Kidney tubule cell (primary cell): ENCODE results near the gene BLVRB.
A peak's percentile ranks its signal among the peaks of the same experiment; 100 is the strongest.
"Not testable (repeated sequence)": the region's sequence is repeated elsewhere in the genome, so short reads cannot be mapped to it uniquely, and the experiment has no call there.

ENCODE experiments used
- DNase-seq: peaks from one replicate; pipeline ENCODE4 v3.0.0-alpha.2; 2018; ENCODE audit warnings: low spot score

BLVRB gene

DNA sequence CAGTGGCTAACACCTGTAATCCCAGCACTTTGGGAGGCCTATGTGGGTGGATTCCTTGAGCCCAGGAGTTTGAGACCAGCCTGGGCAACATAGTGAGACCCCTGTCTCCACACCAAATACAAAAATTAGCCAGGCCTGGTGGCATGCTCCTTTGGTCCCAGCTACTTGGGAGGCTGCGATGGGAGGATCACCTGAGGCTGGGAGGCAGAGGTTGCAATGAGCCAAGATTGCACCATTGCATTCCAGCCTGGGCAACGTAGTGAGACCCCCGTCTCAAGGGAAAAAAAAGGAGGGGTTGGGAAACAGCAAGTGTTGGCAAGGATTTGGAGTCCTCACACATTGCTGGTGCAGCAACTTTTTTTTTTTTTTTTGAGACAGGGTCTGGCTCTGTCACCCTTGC lies 20.5 kb upstream of the BLVRB start:
- no peak for DNase-seq

DNA sequence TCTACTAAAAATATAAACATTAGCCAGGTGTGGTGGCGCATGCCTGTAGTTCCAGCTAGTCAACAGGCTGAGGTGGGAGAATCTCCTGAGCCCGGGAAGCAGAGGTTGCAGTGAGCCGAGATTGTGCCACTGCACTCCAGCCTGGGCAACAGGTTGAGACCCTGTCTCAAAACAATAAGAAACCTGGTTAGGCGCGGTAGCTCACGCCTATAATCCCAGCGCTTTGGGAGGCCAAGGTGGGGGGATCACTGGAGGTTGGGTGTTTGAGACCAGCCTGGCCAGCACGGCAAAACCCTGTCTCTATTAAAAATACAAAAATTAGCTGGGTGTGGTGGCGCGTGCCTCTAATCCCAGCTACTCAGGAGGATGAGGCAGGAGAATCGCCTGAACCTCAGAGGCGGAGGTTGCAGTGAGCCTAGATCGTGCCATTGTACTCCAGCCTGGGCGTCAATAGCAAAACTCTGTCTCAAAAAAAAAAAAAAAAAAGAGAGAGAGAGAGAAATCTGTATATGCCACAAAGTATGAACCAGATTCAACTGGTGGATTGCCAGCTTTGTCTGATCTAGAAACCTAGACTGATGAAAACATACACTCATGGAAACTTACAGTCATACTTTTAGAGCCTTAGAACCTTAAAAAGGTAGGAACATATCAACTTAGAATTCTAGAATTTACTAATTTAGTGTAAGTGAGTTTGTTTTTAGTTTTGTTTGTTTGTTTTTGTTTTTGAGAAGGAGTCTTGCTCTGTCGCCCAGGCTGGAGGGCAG lies 10.5 kb upstream of the BLVRB start:
- DNase-seq, result not testable (repeated sequence)

DNA sequence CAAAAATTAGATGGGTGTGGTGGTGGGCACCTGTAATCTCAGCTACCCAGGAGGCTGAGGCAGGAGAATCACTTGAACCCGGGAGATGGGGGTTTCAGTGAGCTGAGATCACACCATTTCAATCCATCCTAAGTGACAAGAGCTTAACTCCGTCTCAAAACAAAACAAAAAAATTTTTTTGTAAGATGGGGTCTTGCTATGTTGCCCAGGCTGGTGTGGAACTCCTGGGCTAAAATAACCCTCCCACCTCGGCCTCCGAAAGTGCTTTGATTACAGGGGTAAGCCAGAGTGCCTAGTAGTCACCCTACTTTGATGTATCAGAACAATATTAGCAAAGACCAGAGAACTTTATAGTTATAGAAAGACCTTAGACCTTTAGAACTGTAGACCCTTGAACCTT lies 9.2 kb upstream of the BLVRB start:
- DNase-seq, result no peak

DNA sequence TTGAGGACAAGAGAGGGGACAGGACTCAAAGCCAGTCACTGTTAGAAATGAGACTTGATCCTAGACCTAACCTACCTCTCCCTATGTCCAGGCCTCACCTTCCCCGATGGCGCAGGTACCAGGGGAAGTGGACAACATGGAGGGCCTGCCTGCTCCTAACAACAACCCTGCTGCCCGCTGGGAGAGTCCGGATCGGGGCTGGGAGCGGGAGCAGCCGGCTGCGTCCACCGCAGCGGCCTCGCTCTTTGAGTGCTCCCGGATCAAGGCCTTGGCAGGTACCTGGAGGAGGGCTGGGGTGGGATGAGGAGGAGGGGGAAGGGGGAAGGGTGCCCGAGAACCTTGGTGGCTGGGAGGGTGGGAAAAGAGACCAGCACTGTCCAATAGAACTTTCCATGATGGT lies 7.0 kb upstream of the BLVRB start:
- DNase-seq, result no peak

DNA sequence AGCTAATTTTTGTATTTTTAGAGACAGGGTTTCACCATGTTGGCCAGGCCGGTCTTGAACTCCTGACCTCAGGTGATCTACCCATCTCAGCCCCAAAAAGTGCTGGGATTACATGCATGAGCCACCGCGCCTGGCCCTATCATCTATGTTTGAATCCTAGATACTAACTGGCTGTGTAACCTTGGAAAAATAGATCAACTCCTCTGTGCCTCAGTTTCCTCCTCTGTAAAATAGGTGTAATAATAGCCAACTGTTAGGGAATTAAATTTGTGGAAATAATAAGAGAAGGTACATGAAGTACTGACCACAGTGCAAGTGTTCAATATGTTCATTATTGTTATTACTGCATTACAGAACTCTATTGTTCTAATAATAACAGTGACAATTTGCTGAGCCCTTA lies 5.6 kb upstream of the BLVRB start:
- DNase-seq, result no peak

DNA sequence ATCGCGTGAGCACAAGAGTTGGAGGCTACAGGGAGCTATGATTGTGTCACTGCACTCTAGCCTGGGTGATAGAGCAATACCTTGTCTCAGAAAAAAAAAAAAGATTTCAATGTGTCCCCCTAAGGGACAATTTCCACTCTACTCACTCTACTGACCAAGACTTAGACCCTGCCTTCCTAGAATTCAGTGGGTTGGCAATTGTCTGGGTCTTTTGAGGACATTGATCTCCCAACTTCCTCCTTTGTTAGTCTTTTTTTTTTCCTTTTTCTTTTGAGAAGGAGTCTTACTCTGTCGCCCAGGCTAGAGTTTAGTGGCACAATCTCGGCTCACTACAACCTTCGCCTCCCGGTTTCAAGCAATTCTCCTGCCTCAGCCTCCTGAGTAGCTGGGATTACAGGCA lies 3.5 kb upstream of the BLVRB start:
- no peak for DNase-seq

DNA sequence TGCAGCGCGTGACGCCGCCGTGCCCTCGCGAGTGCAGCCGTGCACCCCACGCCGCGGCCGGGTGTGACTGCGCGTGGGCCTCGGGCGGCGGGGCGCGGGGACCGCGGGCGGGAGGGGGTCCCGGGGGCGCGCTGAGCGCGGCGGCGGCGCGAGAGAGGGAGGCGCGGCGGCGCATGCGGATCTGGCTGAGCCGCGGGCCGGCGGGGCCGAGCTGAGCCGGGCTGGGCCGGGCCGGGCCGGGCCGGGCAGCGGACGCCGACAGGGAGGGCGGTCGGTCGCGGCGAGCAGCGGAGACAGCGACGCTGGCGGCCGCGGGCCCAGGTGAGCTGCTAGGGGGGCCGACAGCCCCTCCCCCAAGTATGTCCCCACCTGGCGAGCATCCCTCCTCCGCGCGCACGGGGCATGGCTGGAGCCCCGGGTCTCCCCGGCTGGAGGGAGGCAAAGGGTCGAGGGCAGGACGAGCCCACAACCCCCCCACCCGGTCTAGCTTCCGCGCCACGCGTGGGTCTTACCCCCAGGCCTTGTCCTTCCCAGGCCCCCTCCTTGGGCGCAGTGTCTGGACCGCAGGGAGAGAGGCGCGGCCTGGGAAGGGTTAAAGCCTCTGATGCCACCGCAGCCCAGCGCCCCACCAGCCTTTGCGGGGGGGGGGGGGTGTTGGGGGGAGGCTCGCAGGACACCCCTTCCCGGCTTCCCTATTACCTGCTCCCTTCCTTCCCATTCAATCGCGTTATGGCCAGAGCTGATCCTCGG lies 1.6 kb upstream of the BLVRB start, which contains the start of gene SPTBN4:
Gene SPTBN4, plus strand, starts transcription at position 17 of the 750 bp plus-strand sequence. CDS start 5,621 bp downstream, outside the sequence.
- no peak for DNase-seq

DNA sequence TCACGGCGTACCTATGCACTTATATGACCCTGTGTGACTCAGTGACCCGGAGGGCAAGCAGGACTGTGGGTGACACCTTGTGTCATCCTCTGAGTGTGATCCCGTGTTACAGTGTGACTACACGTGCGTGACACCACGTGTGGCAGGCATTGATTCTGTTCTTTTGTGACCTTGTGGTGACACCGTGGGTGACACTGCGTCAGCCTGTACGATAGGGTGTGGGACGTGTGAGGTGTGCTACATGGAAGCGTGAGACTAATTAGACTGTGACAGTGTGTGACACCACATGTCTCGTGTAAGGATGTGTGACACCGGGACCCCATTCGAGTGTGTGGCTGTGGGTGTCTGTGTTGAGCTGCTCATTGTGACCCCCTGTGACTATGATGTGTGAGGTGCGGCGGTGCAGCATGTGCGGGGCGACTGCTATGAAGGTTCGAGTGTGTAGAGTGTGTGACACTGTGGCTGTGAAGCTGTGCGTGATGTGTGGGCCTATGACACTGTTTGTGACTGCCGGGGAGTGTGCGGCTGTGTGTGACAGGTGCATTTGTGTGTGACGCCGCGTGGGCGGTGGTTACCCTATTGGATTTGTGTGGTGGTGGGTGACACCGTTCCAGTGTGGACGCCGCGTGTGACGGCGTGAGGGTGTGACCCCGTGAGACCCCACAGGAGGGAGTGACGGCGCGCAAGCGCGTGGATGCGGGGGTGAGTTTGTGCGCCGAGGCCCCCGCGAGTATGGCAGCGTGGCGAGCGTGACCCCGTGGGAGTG lies 857 bp upstream of the BLVRB start:
- no peak for DNase-seq

DNA sequence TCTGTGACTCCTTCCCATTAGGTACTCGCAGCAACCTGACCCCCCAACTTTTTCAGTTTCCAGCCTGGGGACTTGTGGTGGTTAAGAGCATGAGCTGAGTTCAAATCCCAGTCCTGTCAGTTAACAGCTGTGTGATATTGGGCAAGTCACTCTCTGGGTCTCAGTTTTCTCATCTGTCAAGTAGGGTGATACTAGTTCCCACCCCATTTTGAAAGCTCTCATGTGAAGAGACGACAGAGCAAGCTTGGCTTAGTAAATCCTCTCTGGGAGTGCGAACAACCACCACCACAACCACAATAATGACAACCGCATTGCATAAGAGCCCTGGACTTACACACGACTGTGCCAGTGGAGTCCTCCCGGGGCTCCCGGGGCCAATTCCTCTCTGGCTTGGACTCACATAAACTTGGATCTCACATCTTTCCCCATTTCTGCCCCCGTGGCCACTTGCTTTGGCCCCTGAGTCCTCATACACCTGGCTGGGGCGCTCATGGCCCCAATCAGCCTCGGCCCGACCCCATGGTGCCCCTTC lies 454 bp downstream of the BLVRB start:
- DNase-seq, result peak; percentile 68

DNA sequence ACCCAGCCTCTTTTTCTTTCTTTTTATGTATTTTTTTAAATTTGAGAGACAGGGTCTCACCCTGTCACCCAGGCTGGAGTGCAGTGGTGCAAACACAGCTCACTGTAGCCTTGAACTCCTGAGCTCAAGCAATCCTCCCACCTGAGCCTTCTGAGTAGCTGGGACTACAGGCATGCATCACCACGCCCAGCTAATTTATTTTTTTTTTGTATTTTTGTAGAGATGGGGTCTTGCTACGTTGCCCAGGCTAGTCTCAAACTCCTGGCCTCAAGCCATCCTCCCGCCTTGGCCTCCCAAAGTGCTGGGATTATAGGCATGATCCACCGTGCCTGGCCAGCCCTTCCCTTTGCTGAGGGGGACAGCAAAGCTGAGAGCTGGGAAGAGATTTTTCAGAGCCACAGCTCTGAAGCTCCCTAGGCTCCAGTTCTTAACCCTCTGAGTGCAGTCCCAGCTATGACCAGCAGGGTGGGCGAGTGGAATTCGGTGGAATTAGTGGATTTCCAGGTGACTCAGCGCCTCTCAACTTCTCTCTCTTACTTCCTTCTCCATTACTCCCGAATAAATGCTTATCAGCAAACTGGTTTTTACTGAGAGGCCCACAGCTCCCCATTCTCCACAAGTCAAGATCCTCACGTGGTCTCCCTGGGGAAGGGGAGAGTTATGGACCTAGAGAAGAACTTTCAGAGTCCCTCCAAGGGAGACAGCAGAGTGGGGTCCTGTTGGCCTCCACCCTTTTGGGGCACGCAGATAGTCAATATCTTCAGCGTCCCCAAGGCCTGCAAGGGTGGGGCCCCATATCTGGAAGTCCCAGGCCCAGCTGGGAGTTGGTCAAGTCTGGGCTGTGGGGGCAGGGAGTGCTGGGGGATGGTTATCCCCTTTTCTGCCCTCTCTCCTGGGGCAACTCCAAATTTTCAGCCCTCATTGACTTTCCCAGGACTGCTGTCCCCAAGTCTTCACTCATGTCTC lies 1.2 kb downstream of the BLVRB start:
- peak; percentile 89 for DNase-seq

DNA sequence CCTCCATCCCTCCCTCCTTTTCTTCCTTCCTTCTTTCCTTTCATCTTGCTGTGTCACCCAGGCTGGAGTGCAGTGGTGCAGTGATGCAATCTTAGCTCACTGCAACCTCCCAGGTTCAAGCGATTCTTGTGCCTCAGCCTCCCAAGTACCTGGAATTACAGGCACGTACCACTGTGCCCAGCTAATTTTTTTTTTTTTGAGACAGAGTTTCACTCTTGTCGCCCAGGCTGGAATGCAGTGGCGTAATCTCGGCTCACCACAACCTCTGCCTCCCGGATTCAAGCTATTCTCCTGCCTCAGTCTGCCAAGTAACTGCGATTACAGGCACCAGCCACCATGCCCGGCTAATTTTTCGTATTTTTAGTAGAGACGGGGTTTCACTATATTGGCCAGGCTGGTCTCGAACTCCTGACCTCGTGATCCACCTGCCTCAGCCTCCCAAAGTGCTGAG lies 1.9 kb downstream of the BLVRB start:
- peak; percentile 63 for DNase-seq

DNA sequence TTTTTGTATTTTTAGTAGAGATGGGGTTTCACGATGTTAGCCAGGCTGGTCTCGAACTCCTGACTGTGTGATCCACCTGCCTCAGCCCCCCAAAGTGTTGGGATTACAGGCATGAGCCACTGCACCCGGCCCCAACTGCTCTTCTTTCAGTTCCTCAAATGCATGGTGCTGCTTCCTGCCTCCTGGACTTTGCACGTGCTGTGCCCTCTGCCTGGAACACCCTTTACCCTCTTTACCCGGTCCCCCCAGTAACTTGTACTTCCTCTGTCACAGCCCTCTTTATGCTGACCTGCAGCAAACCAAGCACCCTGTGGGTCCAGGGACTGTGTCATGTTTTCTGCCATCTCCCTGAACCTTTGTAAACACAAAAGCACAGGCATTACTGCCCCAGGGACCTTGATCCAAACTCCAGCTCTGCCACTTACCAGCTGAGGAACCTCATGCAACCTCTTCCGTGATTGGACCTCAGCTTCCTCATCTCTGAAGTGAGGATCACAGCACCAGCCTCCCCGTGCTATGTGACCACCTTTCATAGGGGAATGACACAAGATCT lies 3.8 kb downstream of the BLVRB start:
- no peak for DNase-seq

DNA sequence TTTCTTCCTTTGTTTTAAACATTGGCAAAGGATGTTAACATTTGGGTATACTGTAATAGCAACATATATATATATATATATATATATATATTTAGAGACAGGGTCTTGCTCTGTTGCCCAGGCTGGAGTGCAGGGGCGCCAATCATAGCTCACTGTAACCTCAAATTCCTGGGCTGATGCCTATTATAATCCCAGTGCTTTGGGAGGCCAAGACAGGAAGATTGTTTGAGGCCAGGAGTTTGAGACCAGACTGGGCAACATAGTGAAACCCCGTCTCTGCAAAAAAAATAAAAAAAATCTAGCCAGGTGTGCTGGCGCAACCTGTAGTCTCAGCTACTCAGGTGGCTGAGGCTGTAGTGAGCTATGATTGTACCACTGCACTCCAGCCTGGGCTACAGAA lies 5.4 kb downstream of the BLVRB start:
- DNase-seq, result no peak

DNA sequence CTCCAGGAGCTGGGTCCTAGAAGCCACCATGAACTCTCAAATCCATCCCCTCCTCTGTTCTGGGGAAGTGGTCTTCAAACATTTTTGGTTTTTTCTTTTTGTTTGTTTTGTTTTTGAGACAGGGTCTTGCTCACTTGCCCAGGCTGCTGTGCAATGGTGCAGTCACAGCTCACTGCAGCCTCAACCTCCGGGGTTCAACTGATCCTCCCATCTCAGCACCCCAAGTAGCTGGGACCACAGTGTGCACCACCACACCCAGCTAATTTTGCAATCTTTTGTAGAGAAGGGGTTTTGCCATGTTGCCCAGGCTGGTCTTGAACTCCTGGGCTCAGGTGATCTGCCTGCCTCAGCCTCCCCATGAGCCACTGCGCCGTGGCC lies 7.0 kb downstream of the BLVRB start:
- DNase-seq, result no peak

DNA sequence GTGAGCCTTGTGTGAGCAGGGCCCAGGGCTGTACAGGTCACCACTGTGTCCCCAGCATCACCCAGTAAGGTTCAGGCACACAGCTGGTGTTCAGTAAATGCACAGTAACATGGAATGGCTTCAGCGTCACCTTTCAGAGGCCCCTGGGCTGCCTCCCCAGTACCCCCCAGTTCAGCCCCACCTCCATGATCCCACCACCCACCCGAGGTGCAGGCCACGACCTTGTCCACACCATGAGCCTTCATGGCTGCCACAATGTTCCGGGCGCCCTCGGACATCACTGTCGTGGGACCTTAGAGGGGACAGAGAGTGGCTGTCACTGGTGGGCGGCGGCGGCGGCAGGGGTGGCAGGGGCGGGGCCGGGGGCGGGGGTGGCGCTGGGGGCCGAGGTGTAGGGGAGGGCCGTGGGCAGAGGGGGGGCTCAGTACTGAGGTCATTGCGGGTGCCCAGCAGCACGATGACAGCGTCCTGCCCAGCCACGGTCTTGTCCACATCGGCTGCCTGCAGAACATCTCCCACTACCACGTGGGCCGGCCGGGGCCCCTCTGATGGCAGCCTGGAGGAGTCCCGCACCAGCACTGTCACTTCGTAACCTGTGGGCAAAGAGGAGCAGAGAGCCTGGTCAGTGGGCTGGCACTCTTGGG lies 7.5 kb downstream of the BLVRB start:
- DNase-seq, result no peak

DNA sequence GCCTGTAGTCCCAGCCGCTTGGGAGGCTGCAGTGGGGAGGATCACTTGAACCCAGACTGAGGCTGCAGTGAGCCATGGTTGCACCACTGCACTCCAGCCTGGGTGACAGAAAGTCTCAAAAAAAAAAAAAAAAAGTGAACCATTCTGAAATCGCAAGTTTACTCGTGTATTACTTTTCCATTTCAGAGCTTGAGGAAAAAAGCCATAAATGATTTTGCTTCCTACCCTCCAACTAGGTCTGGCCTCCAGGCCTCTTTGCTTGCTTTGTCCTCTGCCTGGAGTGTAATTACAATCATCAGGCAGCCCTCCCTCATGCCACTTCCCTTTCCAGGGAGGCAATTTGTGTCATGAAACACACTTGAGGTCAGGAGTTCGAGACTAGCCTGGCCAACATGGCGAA lies 8.5 kb downstream of the BLVRB start:
- DNase-seq, result no peak

DNA sequence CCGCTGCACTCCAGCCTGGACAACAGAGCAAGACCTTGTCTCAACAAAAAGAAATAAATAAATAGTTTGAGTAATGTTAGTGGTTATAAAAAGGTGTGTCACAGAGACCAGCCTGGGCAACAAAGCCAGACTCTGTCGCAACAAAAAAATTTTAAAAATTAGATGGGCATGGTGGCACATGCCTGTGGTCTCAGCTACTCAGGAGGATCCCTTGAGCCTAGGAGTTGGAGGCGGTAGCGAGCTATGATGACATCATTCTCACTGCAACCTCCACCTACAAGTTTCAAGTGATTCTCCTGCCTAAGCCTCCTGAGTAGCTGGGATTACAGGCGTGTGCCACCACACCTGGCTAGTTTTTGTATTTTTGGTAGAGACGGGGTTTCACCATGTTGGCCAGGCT lies 11.6 kb downstream of the BLVRB start:
- DNase-seq, result peak; percentile 69

DNA sequence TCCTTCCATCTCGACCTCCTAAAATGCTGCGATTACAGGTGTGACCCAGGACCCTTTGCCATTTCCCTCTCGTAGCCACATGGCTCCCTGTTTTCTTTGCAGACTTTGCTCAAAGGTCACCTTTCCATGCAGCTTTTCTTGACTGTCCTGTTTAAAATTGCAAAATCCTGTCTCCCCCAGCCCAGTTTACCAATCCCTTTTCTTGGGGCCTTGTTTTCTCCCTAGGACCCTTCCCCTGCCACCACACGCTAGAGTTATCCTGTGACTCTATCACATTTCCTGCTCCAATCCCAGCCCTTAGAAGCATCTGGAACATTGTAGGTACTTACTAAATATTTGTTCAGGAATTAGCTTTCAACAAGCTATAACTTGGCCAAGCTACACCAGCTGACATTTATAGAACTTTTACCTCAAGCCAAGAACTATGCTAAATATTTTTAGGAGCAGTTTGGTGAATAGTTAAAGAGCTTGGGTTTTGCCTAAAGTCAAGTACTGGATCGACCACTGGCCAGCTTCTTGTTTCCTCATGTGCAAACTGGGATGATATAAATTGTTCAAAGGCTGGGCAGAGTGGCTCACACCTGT lies 12.3 kb downstream of the BLVRB start:
- no peak for DNase-seq

DNA sequence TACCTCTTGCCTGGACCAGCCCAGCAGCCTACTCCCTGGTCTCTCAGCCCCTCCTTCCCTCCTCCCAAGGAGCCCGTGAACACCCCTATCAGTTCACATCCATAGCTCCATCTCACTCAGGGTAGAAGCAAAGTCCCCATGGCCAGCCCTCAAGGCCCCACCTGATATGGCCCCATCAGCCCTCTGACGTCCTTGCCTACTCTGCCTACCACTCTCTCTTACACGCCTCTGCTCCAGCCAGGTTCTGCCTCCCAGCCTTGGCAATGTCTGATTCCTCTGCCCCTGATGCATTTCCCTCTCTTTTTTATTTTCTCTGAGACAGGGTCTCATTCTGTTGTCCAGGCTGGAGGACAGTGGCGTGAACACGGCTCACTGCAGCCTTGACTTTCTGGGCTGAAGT lies 13.5 kb downstream of the BLVRB start:
- no peak for DNase-seq

DNA sequence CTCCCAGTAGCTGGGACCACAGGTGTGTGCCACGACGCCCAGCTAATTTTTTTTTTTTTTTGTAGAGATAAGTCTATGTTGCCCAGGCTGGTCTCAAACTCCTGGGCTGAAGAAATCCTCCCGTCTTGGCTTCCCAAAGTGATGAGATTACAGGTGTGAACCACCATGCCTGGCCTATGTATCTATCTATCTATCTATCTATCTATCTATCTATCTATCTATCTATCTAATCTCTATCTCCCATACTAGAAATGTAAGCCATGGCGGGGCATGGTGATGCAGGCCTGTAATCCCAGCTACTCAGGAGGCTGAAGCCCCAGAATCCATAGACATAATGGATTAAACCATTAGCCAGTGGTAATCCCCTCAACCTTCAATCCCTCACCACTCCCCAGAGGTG lies 14.9 kb downstream of the BLVRB start:
- no peak for DNase-seq
